Fibroblast of peridontal ligament (primary cell): Measurements from ENCODE around the gene HSFX3.
"Not testable (repeated sequence)": the region's sequence is repeated elsewhere in the genome, so short reads cannot be mapped to it uniquely, and the experiment has no call there.

Source experiments
- DNase-seq: peaks from one replicate; pipeline ENCODE4 v3.0.0-alpha.2; 2010; ENCODE audit errors: extremely low read depth

Gene HSFX3

GRCh38 chrX:149517308-149517707 lies 32.4 kb downstream of the HSFX3 start:
- no peak for DNase-seq

- DNase-seq, result no peak
Observed at GRCh38 chrX:149516604-149517003, 33.1 kb downstream of the HSFX3 start.

- no peak for DNase-seq
Observed at GRCh38 chrX:149515954-149516602, 33.6 kb downstream of the HSFX3 start.

- peak; percentile 61 for DNase-seq
Observed at GRCh38 chrX:149513825-149514428, 35.8 kb downstream of the HSFX3 start.

- DNase-seq, result peak; percentile 32
Observed at GRCh38 chrX:149512225-149512885, 37.4 kb downstream of the HSFX3 start.

- no peak for DNase-seq
Observed at GRCh38 chrX:149511081-149511480, 38.6 kb downstream of the HSFX3 start.

- peak; percentile 48 for DNase-seq
Observed at GRCh38 chrX:149510386-149510785, 39.3 kb downstream of the HSFX3 start.

- DNase-seq, result no peak
Observed at GRCh38 chrX:149508467-149508866, 41.3 kb downstream of the HSFX3 start.

- DNase-seq, result no peak
Observed at GRCh38 chrX:149506349-149506748, 43.4 kb downstream of the HSFX3 start.

GRCh38 chrX:149505671-149506070 lies 44.1 kb downstream of the HSFX3 start:
- no peak for DNase-seq

- DNase-seq, result peak; percentile 70
Observed at GRCh38 chrX:149504915-149505651, 44.6 kb downstream of the HSFX3 start, which contains the start of gene IDS. IDS (minus strand) TSS chrX:149505306; CDS start chrX:149505137, 169 bp downstream.

- no peak for DNase-seq
Observed at GRCh38 chrX:149504226-149504914, 45.4 kb downstream of the HSFX3 start.

- peak; percentile 59 for DNase-seq
Observed at GRCh38 chrX:149503446-149503845, 46.3 kb downstream of the HSFX3 start.

- DNase-seq, result not testable (repeated sequence)
Observed at GRCh38 chrX:149502923-149503322, 46.8 kb downstream of the HSFX3 start.

GRCh38 chrX:149499766-149500165 lies 50.0 kb downstream of the HSFX3 start:
- DNase-seq, result no peak

GRCh38 chrX:149498767-149499166 lies 51.0 kb downstream of the HSFX3 start:
- no peak for DNase-seq
